Smooth muscle cell (in vitro differentiated cells): ENCODE data around the gene LPIN1. TPM values are rescaled to one million over a fixed set of nuclear protein-coding genes. Genes with fewer than 3 reads are reported as not detected.
A peak's percentile ranks its signal among the peaks of the same experiment; 100 is the strongest.

Experiments used
- DNase-seq: peaks from one replicate; lab custom pipeline; 2025; ENCODE audit not compliant: unreplicated experiment; lab: John Stamatoyannopoulos, UW
- H2AFZ ChIP-seq: fragments of 200-600 bp; sonication (generic); 2 replicates; pipeline ENCODE4 v1.6.0; 2016; ENCODE audit warnings: antibody characterized with exemption, low read depth, mild to moderate bottlenecking
- H3F3A ChIP-seq: fragments of 200-600 bp; sonication (generic); 2 replicates; pipeline ENCODE4 v1.6.0; 2017; ENCODE audit warnings: antibody characterized with exemption, low read depth
- H3K27ac ChIP-seq: fragments of 200-600 bp; sonication (generic); 2 replicates; pipeline ENCODE4 v1.5.1; 2016; ENCODE audit warnings: low read depth, mild to moderate bottlenecking
- H3K27me3 ChIP-seq: fragments of 200-600 bp; sonication (generic); 2 replicates; pipeline ENCODE4 v1.6.1; 2016; ENCODE audit warnings: low read depth, mild to moderate bottlenecking
- H3K36me3 ChIP-seq: fragments of 200-600 bp; sonication (generic); 2 replicates; pipeline ENCODE4 v1.5.1; 2016; ENCODE audit warnings: low read depth
- H3K4me1 ChIP-seq: fragments of 200-600 bp; sonication (generic); 2 replicates; pipeline ENCODE4 v1.5.1; 2016; ENCODE audit warnings: low read depth
- H3K4me2 ChIP-seq: fragments of 200-600 bp; sonication (generic); 2 replicates; pipeline ENCODE4 v1.6.0; 2016; ENCODE audit warnings: mild to moderate bottlenecking
- H3K4me3 ChIP-seq: fragments of 200-600 bp; sonication (generic); 2 replicates; pipeline ENCODE4 v1.5.1; 2016; ENCODE audit warnings: mild to moderate bottlenecking
- H3K79me2 ChIP-seq: fragments of 200-600 bp; sonication (generic); 2 replicates; pipeline ENCODE4 v1.6.0; 2016; ENCODE audit warnings: low read depth, mild to moderate bottlenecking
- H3K9ac ChIP-seq: fragments of 200-600 bp; sonication (generic); 2 replicates; pipeline ENCODE4 v1.6.0; 2016; ENCODE audit warnings: low read depth
- H3K9me3 ChIP-seq: fragments of 200-600 bp; sonication (generic); replicated peaks from 2 replicates; pipeline ENCODE4 v1.5.1; 2016; ENCODE audit warnings: low read depth
- H4K20me1 ChIP-seq: fragments of 200-600 bp; sonication (generic); 2 replicates; pipeline ENCODE4 v1.6.0; 2016; ENCODE audit warnings: low read depth
- CTCF ChIP-seq: fragments of 200-600 bp; sonication (generic); IDR thresholded peaks from 2 replicates; pipeline ENCODE4 v1.5.1; 2017; ENCODE audit warnings: borderline replicate concordance, mild to moderate bottlenecking, antibody characterized with exemption; ENCODE audit not compliant: insufficient read depth, poor library complexity, severe bottlenecking
- WGBS: methylation state at CpG from one replicate; pipeline ENCODE4 v1.1.7; 2016; ENCODE audit warnings: low lambda C conversion rate; 5-methylcytosine and 5-hydroxymethylcytosine counted together
- polyA plus RNA-seq: library from polyadenylated mRNA; unstranded; fragments of >200 nt; fragmentation: Nextera tagmentation; extraction: Ambion mirVana; gene quantifications from 2 replicates; pipeline ENCODE4 v1.2.1, GENCODE V29; 2016
- total RNA-seq: library from RNA; depleted of rRNA; stranded (reverse); fragments of >200 nt; gene quantifications from 2 replicates; pipeline ENCODE4 v1.2.3, GENCODE V29; 2014

Gene LPIN1
- total and polyA plus RNA-seq, 2 experiments from 2014 or later, result 13.8 to 17.9 TPM

DNA sequence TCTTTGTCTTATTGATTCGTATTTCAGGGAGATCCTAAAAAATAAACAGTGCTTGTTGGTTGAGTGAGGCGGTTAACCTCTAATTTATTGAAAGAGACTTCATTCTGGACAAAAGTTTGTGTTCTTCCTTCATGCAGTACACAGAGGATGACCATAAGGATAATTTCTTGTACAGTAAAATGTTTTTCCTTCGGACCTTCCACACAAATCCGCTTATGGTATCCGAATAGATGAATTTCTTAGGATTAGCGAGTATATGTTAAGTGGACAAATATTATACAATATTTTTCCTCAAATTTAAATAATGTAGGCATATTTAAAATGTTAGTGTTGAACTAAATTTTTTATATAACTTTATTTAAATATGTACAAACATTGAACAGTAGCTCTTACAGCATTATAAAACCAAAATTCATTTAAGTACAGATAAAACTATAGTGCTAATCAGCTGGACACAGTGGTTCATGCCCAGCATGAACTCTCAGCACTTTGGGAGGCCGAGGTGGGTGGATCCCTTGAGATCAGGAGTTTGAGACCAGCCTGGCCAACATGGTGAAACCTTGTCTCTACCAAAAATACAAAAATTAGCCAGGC is 84.4 kb downstream of the LPIN1 start:
- Histone ChIP-seq H3K9me3 (no peaks in the 10 kb centered on the region), H2AFZ (no peak overlapping the region), H3K4me1 (peaks cover 19% of the 10 kb centered on the region), H3K79me2 (no peaks in the 10 kb centered on the region), H3K9ac (peak overlapping the region; percentile 32), H3K4me3 (peak overlapping the region; percentile 41), H3K27me3 (no peaks in the 10 kb centered on the region), H3F3A (peaks cover 13% of the 10 kb centered on the region), H4K20me1 (no peaks in the 10 kb centered on the region), H3K27ac (peak overlapping the region; percentile 64), H3K4me2 (peak overlapping the region; percentile 81), H3K36me3 (no peaks in the 10 kb centered on the region)
- WGBS, result 66% methylated on average over 7 of the region's 7 CpGs
- no peak for TF ChIP-seq CTCF
- DNase-seq, result no peak

DNA sequence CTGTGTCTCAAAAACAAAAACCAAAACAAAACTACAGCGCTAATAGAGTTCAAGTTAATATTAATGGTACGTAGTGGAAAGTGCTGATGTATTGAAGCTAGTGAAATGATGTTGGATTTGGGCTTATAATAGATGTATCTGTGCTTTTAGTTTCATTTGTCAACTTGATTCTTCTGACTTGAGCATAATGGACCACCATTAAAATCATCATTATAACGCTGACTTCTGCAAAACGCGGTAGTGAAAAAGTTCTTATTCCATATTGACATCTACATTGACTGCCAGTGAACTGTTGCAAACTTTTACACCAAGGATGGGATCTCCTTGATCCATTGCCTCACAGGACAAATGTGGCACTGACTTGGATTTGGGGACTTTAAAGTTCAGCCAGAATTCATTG is 85.0 kb downstream of the LPIN1 start:
- no peaks in the 10 kb centered on the region for H3K27me3 ChIP-seq
- H3K9me3 ChIP-seq, result no peaks in the 10 kb centered on the region
- H3K4me2 ChIP-seq, result no peak overlapping the region
- no peaks in the 10 kb centered on the region for H4K20me1 ChIP-seq
- H3K36me3 ChIP-seq, result no peaks in the 10 kb centered on the region
- over 99% methylated on average over 5 of the region's 5 CpGs for WGBS
- no peak overlapping the region for H3K4me3 ChIP-seq
- H3K27ac ChIP-seq, result no peak overlapping the region
- no peak overlapping the region for H3K9ac ChIP-seq
- H2AFZ ChIP-seq, result no peak overlapping the region
- H3K79me2 ChIP-seq, result no peaks in the 10 kb centered on the region
- TF ChIP-seq CTCF, result no peak
- peaks cover 19% of the 10 kb centered on the region for H3K4me1 ChIP-seq
- H3F3A ChIP-seq, result peaks cover 13% of the 10 kb centered on the region
- DNase-seq, result no peak

DNA sequence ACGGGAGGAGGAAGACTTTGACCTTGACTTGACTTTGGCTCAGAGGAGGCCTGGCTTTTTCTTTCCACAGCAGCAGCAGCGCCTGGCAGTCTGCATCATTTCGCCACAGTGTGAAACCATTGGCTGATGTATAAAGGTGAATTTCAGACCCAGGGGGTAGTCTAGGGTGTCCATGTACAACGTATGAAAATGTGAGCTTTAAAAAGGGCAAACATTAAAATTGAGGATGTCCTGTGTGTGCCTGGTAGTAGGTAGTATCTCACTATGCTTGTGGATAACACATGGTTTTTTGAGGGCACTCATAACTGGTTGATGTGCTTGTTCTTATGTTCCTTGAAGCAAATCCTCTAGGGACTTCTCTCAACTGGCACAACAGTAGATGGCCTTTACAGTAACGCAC is 86.1 kb downstream of the LPIN1 start:
- H3K4me2 ChIP-seq, result no peak overlapping the region
- no peak overlapping the region for H3K4me3 ChIP-seq
- no peaks in the 10 kb centered on the region for H3K27me3 ChIP-seq
- H4K20me1 ChIP-seq, result no peaks in the 10 kb centered on the region
- no peak overlapping the region for H3K9ac ChIP-seq
- H3F3A ChIP-seq, result peaks cover 13% of the 10 kb centered on the region
- peaks cover 19% of the 10 kb centered on the region for H3K4me1 ChIP-seq
- TF ChIP-seq CTCF, result no peak
- DNase-seq, result no peak
- H2AFZ ChIP-seq, result no peak overlapping the region
- H3K9me3 ChIP-seq, result no peaks in the 10 kb centered on the region
- WGBS, result 94% methylated on average over 5 of the region's 5 CpGs
- no peak overlapping the region for H3K27ac ChIP-seq
- no peaks in the 10 kb centered on the region for H3K36me3 ChIP-seq
- no peaks in the 10 kb centered on the region for H3K79me2 ChIP-seq

DNA sequence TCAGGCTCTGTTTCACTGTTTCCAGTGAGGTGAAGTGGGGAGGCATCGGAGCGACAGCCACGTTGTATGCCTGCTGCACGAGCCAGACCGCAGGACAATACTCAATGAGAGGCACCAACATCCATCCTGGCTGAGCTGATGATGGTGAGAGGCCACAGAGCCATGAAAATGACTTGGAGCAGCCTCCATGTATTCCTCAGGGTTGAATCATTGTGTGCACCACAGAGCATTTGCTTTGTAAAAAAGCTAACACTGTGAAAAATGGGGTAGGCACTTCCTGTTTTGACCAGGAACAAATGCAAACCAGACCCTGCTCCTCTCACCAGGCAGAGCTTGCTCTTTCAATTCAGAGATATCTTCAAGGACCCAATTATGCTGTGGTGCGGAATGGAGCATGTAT is 87.2 kb downstream of the LPIN1 start:
- Histone ChIP-seq H3K9ac (no peak overlapping the region), H3K27me3 (no peaks in the 10 kb centered on the region), H3K4me1 (peaks cover 19% of the 10 kb centered on the region), H4K20me1 (no peaks in the 10 kb centered on the region), H3K36me3 (no peaks in the 10 kb centered on the region), H3K79me2 (no peaks in the 10 kb centered on the region), H3K4me3 (no peak overlapping the region), H3F3A (peaks cover 13% of the 10 kb centered on the region), H3K27ac (no peak overlapping the region), H2AFZ (peak overlapping the region; percentile 50), H3K4me2 (no peak overlapping the region), H3K9me3 (no peaks in the 10 kb centered on the region)
- 69% methylated on average over 6 of the region's 6 CpGs for WGBS
- DNase-seq, result no peak
- TF ChIP-seq CTCF, result no peak
